Liver (tissue), 3 donors: ENCODE data around the gene TRIM29.

Source experiments
- EGR1 ChIP-seq, 2 donors: IDR thresholded peaks; 2 replicates each; pipeline ENCODE4 v1.6.1; 2016 to 2018; ENCODE audit warnings: antibody characterized with exemption in 2 of 2, low read depth in 2 of 2
- FOXA1 ChIP-seq: IDR thresholded peaks from 2 replicates; pipeline ENCODE4 v1.6.1; 2016; ENCODE audit warnings: antibody characterized with exemption
- RXRA ChIP-seq, 2 donors: IDR thresholded peaks; 2 replicates each; pipeline ENCODE4 v1.6.1; 2017 to 2018; ENCODE audit warnings: antibody characterized with exemption in 2 of 2, mild to moderate bottlenecking in 1 of 2
- TAF1 ChIP-seq: conservative IDR thresholded peaks from 2 replicates; pipeline ENCODE4 v1.6.1; 2016; ENCODE audit warnings: antibody characterized with exemption, mild to moderate bottlenecking
- TF ChIP-seq, protein P1 (sequence below): fragments of 150-350 bp; IDR thresholded peaks from 2 replicates; pipeline ENCODE4 v1.5.1; 2017; ENCODE audit warnings: improper control_type of control experiment, low read depth, low read length; ENCODE audit not compliant: missing input control
- TF ChIP-seq, protein P2 (sequence below): IDR thresholded peaks from 2 replicates; pipeline ENCODE4 v1.6.1; 2016; ENCODE audit warnings: antibody characterized with exemption
- TF ChIP-seq, protein P3 (sequence below): IDR thresholded peaks from 2 replicates; pipeline ENCODE4 v1.6.1; 2016; ENCODE audit warnings: antibody characterized with exemption
- TF ChIP-seq, protein P4 (sequence below): IDR thresholded peaks from 2 replicates; pipeline ENCODE4 v1.6.1; 2016; ENCODE audit warnings: antibody characterized with exemption
- donor health status: healthy.
- donor health status: healthy.

DNA sequence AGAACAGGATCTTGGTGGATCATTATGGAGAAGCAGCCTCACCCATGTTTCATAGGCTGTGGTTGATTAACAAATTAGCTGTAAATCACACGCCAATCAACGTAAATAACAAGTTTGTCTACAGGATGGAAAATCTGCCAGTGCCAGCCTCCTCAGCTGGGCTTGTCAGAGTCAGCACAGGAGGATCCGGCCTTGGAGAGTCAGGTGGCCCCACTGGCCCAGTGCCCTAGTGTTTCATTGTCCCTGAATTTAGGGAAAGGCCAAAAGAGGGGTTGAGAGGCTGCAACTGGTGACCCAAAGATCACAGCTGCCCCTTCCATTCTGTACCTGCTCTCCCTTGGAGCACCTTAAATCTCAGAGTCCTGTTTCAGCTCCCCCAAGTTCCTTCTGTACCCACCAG lies 42.4 kb downstream of the TRIM29 start:
- TF ChIP-seq, protein P1, sequence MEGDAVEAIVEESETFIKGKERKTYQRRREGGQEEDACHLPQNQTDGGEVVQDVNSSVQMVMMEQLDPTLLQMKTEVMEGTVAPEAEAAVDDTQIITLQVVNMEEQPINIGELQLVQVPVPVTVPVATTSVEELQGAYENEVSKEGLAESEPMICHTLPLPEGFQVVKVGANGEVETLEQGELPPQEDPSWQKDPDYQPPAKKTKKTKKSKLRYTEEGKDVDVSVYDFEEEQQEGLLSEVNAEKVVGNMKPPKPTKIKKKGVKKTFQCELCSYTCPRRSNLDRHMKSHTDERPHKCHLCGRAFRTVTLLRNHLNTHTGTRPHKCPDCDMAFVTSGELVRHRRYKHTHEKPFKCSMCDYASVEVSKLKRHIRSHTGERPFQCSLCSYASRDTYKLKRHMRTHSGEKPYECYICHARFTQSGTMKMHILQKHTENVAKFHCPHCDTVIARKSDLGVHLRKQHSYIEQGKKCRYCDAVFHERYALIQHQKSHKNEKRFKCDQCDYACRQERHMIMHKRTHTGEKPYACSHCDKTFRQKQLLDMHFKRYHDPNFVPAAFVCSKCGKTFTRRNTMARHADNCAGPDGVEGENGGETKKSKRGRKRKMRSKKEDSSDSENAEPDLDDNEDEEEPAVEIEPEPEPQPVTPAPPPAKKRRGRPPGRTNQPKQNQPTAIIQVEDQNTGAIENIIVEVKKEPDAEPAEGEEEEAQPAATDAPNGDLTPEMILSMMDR, result no peak
- TF ChIP-seq TAF1, result no peak
- TF ChIP-seq, protein P2, sequence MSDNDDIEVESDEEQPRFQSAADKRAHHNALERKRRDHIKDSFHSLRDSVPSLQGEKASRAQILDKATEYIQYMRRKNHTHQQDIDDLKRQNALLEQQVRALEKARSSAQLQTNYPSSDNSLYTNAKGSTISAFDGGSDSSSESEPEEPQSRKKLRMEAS, result no peak
- TF ChIP-seq RXRA (IDR thresholded peaks at IDR 0.05), result no peak
- TF ChIP-seq FOXA1, result no peak
- TF ChIP-seq, protein P3, sequence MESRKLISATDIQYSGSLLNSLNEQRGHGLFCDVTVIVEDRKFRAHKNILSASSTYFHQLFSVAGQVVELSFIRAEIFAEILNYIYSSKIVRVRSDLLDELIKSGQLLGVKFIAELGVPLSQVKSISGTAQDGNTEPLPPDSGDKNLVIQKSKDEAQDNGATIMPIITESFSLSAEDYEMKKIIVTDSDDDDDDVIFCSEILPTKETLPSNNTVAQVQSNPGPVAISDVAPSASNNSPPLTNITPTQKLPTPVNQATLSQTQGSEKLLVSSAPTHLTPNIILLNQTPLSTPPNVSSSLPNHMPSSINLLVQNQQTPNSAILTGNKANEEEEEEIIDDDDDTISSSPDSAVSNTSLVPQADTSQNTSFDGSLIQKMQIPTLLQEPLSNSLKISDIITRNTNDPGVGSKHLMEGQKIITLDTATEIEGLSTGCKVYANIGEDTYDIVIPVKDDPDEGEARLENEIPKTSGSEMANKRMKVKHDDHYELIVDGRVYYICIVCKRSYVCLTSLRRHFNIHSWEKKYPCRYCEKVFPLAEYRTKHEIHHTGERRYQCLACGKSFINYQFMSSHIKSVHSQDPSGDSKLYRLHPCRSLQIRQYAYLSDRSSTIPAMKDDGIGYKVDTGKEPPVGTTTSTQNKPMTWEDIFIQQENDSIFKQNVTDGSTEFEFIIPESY, result no peak
- TF ChIP-seq, protein P4, sequence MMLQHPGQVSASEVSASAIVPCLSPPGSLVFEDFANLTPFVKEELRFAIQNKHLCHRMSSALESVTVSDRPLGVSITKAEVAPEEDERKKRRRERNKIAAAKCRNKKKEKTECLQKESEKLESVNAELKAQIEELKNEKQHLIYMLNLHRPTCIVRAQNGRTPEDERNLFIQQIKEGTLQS, result no peak
- no peak for TF ChIP-seq EGR1 (IDR thresholded peaks at IDR 0.05; ENCODE audit: low read depth in 2 of 2)
